Mesothelial cell of epicardium (in vitro differentiated cells): Measurements from ENCODE around the gene SPTLC2. TPM values are rescaled to one million over a fixed set of nuclear protein-coding genes. Genes with fewer than 3 reads are reported as not detected.

Source experiments
- DNase-seq, 2 experiments: peaks; one replicate each; pipeline ENCODE4 v3.0.0; 2021; ENCODE audit warnings: low spot score in 2 of 2; ENCODE audit not compliant: unreplicated experiment in 2 of 2
- H3K27ac Mint-ChIP-seq: 2 replicates; pipeline ENCODE4 v1.8.0; 2021; ENCODE audit warnings: mixed read lengths
- H3K27me3 Mint-ChIP-seq: 2 replicates; pipeline ENCODE4 v1.8.0; 2021; ENCODE audit warnings: low read depth, mixed read lengths
- H3K36me3 Mint-ChIP-seq: 2 replicates; pipeline ENCODE4 v1.8.0; 2021; ENCODE audit warnings: mixed read lengths
- H3K4me1 Mint-ChIP-seq: 2 replicates; pipeline ENCODE4 v1.8.0; 2021; ENCODE audit warnings: mixed read lengths
- H3K4me3 Mint-ChIP-seq: 2 replicates; pipeline ENCODE4 v1.8.0; 2021; ENCODE audit warnings: mild to moderate bottlenecking, moderate library complexity, mixed read lengths
- H3K9me3 Mint-ChIP-seq: 2 replicates; pipeline ENCODE4 v1.8.0; 2021; ENCODE audit warnings: mixed read lengths
- total RNA-seq: library from RNA; stranded (reverse); gene quantifications from 3 replicates; pipeline ENCODE4 v1.2.1, GENCODE V29; 2021
- TF ChIP-seq, protein P1 (sequence below): fragments of 200-600 bp; sonication (generic); IDR thresholded peaks from one replicate; pipeline ENCODE4 v1.5.0; 2021; ENCODE audit warnings: antibody characterized with exemption; ENCODE audit not compliant: unreplicated experiment

The SPTLC2 gene
- total RNA-seq, 1 donor from 2014 or later = 36.6 TPM

DNA sequence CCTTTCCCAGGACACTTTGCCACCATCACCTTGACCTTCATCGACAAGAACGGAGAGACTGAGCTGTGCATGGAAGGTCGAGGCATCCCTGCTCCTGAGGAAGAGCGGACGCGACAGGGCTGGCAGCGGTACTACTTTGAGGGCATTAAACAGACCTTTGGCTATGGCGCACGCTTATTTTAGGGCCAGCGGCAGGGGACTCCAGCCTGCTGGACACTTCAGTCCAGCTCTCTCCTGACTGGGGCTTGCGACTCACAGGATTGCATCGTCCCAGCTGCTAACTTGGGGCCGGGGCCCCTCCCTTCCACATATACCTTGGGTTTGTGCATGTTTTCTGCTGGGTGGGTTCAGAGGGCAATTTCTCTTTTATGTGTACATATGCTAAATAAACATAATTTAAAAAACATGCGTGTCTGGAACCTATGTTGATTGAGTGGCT, 147.4 kb downstream of the SPTLC2 start:
- TF ChIP-seq, protein P1, sequence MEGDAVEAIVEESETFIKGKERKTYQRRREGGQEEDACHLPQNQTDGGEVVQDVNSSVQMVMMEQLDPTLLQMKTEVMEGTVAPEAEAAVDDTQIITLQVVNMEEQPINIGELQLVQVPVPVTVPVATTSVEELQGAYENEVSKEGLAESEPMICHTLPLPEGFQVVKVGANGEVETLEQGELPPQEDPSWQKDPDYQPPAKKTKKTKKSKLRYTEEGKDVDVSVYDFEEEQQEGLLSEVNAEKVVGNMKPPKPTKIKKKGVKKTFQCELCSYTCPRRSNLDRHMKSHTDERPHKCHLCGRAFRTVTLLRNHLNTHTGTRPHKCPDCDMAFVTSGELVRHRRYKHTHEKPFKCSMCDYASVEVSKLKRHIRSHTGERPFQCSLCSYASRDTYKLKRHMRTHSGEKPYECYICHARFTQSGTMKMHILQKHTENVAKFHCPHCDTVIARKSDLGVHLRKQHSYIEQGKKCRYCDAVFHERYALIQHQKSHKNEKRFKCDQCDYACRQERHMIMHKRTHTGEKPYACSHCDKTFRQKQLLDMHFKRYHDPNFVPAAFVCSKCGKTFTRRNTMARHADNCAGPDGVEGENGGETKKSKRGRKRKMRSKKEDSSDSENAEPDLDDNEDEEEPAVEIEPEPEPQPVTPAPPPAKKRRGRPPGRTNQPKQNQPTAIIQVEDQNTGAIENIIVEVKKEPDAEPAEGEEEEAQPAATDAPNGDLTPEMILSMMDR = no peak
- Mint-ChIP-seq H3K4me3 (no peak overlapping the region), H3K9me3 (no peaks in the 10 kb centered on the region), H3K4me1 (no peaks in the 10 kb centered on the region), H3K27me3 (no peaks in the 10 kb centered on the region), H3K36me3 (peaks cover 24% of the 10 kb centered on the region), H3K27ac (no peak overlapping the region)
- DNase-seq = no peak

DNA sequence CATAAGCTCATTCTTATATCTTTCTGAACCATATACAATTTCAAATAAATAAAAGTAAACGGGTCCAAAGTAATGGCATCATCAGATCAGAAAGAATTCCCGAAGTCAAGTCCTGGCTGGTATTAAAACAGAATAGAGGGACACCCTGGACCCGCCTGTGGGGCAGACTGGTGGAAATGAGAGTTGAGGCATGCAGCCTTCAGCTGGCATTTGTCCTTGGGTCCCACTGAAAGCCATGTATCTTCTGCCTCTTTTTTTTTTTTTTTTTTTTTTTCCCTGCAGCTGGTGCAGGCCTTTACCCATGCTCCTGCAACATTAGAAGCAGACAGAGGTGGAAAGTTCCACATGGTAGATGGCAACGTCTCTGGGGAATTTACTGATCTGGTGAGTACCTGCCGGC, 148.6 kb downstream of the SPTLC2 start:
- no peaks in the 10 kb centered on the region for H3K9me3 Mint-ChIP-seq
- H3K4me1 Mint-ChIP-seq = no peaks in the 10 kb centered on the region
- H3K36me3 Mint-ChIP-seq = peaks cover 30% of the 10 kb centered on the region

DNA sequence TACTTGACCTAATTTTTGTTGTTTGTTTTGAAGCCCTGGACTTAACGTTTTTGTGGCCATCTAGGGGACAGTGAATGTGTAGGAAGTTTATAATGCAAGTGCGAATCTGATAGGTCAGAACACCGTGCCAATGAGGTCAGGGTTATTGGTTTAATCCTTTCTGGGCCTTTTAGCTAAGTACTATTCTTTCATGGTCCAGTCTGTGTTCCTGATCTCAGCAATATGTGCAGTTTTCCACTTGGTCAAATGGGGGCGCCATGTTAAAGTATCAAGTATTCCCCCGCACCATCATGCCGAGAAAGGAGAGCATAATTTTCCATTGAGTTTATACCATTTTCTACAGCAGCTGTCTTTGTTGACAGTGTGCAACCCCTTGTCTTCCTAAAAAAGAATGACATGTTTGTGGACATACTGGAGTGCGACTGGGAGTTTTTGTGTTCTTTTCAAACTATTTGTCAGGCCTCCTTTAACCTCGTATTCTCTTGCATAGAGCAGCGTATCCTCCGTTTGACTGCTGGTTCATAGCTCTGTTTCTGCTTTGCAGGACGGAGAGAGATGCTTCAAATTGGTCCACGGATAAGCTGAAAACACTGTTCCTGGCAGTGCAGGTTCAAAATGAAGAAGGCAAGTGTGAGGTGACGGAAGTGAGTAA, 157.2 kb downstream of the SPTLC2 start:
- H3K4me1 Mint-ChIP-seq = peaks cover 24% of the 10 kb centered on the region
- peak in 1 of 2 experiments; percentile 67 for DNase-seq
- peak overlapping the region; percentile 100 for H3K27ac Mint-ChIP-seq
- no peaks in the 10 kb centered on the region for H3K9me3 Mint-ChIP-seq
- H3K36me3 Mint-ChIP-seq = peaks cover 26% of the 10 kb centered on the region
- TF ChIP-seq, protein P1 = peak; percentile 64
- no peaks in the 10 kb centered on the region for H3K27me3 Mint-ChIP-seq
- peak overlapping the region; percentile 100 for H3K4me3 Mint-ChIP-seq

More for the DNA sequence above, 148.6 kb downstream of the SPTLC2 start:
- Mint-ChIP-seq H3K4me3 (no peak overlapping the region), H3K27me3 (no peaks in the 10 kb centered on the region), H3K27ac (no peak overlapping the region)
- no peak for DNase-seq
- TF ChIP-seq, protein P1 = no peak

DNA sequence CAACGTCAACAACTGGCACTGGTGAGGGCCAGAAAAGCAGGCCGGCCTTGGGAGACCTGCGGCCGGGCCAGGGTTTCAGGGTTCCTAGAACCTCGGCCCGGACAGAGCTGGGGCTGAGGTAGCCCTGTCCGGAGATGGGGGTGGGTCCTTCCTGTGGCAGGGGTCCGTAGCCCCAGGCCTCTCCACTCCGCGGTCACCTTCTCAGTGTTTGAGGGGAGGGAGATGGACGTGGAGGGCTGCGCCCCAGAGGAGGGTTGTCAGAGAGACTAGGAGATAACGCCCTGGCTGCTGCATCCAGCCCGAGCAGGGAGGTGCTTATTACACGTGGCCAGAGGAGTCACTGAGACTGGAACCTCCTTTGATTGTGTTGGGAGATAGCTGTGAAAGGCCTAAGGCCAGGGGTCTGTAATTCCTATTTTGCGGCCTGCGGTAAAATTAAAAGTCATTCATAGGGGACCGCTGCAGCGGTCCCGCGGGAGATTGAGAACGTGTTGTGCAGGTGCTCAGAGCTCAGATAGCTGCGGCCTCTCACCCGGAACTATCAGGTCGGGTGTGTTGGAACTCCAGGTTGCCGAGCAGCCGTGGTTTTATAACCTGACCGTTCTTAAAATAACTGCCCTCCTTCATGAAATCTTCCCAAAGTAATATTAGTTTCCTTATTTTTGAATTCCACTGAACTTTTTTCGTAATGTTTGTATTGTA, 158.0 kb downstream of the SPTLC2 start:
- DNase-seq = peak in 1 of 2 experiments; percentile 56
- Mint-ChIP-seq H3K27me3 (no peaks in the 10 kb centered on the region), H3K27ac (peak overlapping the region; percentile 100), H3K36me3 (peaks cover 23% of the 10 kb centered on the region), H3K9me3 (no peaks in the 10 kb centered on the region), H3K4me3 (peak overlapping the region; percentile 100), H3K4me1 (peaks cover 24% of the 10 kb centered on the region)
- TF ChIP-seq, protein P1 = no peak

GRCh38 chr14:77457522-77458248, 158.8 kb downstream of the SPTLC2 start, which contains the start of the genes AHSA1 and VIPAS39:
AHSA1 (plus strand) TSS chr14:77458093; CDS start chr14:77458190, 97 bp downstream.
VIPAS39 (minus strand) TSS chr14:77457601; CDS start chr14:77454102, 3,499 bp downstream.
- peaks cover 24% of the 10 kb centered on the region for H3K4me1 Mint-ChIP-seq
- H3K27ac Mint-ChIP-seq = peak within 1 kb of the TSS; percentile 100
- no peaks in the 10 kb centered on the region for H3K27me3 Mint-ChIP-seq
- peak; percentile 87 for DNase-seq
- H3K9me3 Mint-ChIP-seq = no peaks in the 10 kb centered on the region
- H3K4me3 Mint-ChIP-seq = peak within 1 kb of the TSS; percentile 100
- H3K36me3 Mint-ChIP-seq = peaks cover 24% of the 10 kb centered on the region
- TF ChIP-seq, protein P1 = peak; percentile 9
